Measurements from ENCODE around the gene SMIM7. TPM values are rescaled to one million over a fixed set of nuclear protein-coding genes. Genes with fewer than 3 reads are reported as not detected.
"Not testable (repeated sequence)": the region's sequence is repeated elsewhere in the genome, so short reads cannot be mapped to it uniquely, and the experiment has no call there.

SMIM7 gene
- total RNA-seq, 1 experiment from 2014 or later, result 55.9 TPM

GRCh38 chr19:16670291-16670690 lies 10.3 kb upstream of the SMIM7 start:
- ChIA-PET POLR2A (no interaction called here), CTCF (interaction anchor here (0.7 kb wide), 1 partner anchor 1341 kb away, joined by 3 read pairs; no protein-coding TSS in a partner anchor)
- H3K4me1 Mint-ChIP-seq, result no peaks in the 10 kb centered on the region
- DNase-seq (ENCODE audit: low spot score), result no peak
- no peak overlapping the region for H3K4me3 Mint-ChIP-seq
- ATAC-seq, result no peak
- H3K27ac Mint-ChIP-seq, result no peak overlapping the region
- H3K36me3 Mint-ChIP-seq, result peaks cover 3% of the 10 kb centered on the region; the same call in 1 of the 2 replicates
- no peaks in the 10 kb centered on the region for H3K27me3 Mint-ChIP-seq (ENCODE audit: low read depth)
- TF ChIP-seq FOXP4 (CRISPR knock-in tag; IDR thresholded peaks at IDR 0.05) (no peak), ZNF532 (CRISPR knock-in tag; IDR thresholded peaks at IDR 0.05; ENCODE audit: borderline replicate concordance) (no peak), ZMAT4 (CRISPR knock-in tag; IDR thresholded peaks at IDR 0.05) (no peak), ELF4 (CRISPR knock-in tag; IDR thresholded peaks at IDR 0.05; ENCODE audit: low read depth) (no peak)
- TF ChIP-seq, protein P1, sequence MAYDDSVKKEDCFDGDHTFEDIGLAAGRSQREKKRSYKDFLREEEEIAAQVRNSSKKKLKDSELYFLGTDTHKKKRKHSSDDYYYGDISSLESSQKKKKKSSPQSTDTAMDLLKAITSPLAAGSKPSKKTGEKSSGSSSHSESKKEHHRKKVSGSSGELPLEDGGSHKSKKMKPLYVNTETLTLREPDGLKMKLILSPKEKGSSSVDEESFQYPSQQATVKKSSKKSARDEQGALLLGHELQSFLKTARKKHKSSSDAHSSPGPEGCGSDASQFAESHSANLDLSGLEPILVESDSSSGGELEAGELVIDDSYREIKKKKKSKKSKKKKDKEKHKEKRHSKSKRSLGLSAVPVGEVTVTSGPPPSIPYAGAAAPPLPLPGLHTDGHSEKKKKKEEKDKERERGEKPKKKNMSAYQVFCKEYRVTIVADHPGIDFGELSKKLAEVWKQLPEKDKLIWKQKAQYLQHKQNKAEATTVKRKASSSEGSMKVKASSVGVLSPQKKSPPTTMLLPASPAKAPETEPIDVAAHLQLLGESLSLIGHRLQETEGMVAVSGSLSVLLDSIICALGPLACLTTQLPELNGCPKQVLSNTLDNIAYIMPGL (CRISPR knock-in tag; IDR thresholded peaks at IDR 0.05), result no peak
- H3K9me3 Mint-ChIP-seq, result no peaks in the 10 kb centered on the region

GRCh38 chr19:16668702-16669101 lies 8.8 kb upstream of the SMIM7 start:
- POLR2A ChIA-PET, result interaction anchor here (0.7 kb wide), 1 partner anchor 13 kb away, joined by 4 read pairs; no protein-coding TSS in a partner anchor
- H3K4me1 Mint-ChIP-seq; H3K27ac Mint-ChIP-seq; DNase-seq (ENCODE audit: low spot score); H3K27me3 Mint-ChIP-seq (ENCODE audit: low read depth); ATAC-seq; H3K36me3 Mint-ChIP-seq; H3K4me3 Mint-ChIP-seq; CTCF ChIA-PET; H3K9me3 Mint-ChIP-seq: not testable (repeated sequence)

DNA sequence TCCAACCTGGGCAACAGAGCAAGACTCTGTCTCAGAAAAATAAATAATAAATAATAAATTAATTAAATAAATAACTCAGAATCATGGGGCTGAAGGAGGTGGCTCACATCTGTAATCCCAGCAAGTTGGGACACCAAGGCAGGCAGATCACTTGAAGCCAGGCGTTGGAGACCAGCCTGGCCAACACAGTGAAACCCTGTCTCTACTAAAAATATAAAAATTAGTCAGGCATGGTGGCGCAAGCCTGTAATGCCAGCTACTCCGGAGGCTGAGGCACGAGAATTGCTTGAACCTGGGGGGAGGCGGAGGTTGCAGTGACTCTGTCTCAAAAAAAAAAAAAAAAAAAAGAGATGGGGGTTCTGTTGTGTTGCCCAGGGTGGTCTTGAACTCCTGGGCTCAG lies 8.2 kb upstream of the SMIM7 start:
- DNase-seq (ENCODE audit: low spot score) (no peak), ATAC-seq (no peak)
- no peaks in the 10 kb centered on the region for H3K4me1 Mint-ChIP-seq
- 0 out of 2 replicates have a peak, but pooled peaks cover 3% of the 10 kb centered on the region for H3K36me3 Mint-ChIP-seq
- ChIA-PET CTCF (no interaction called here), POLR2A (interaction anchor here (0.7 kb wide), 1 partner anchor 12 kb away, joined by 4 read pairs; no protein-coding TSS in a partner anchor)
- no peaks in the 10 kb centered on the region for H3K27me3 Mint-ChIP-seq (ENCODE audit: low read depth)
- H3K27ac Mint-ChIP-seq, result no peak overlapping the region
- H3K4me3 Mint-ChIP-seq, result no peak overlapping the region
- H3K9me3 Mint-ChIP-seq, result no peaks in the 10 kb centered on the region
- TF ChIP-seq ZSCAN18 (CRISPR knock-in tag; IDR thresholded peaks at IDR 0.05) (no peak), ERG (CRISPR knock-in tag; IDR thresholded peaks at IDR 0.05) (no peak), FOXP1 (CRISPR knock-in tag; IDR thresholded peaks at IDR 0.05; ENCODE audit: borderline replicate concordance) (no peak), OVOL2 (CRISPR knock-in tag; IDR thresholded peaks at IDR 0.05; ENCODE audit: borderline replicate concordance) (no peak)
- TF ChIP-seq, protein P2, sequence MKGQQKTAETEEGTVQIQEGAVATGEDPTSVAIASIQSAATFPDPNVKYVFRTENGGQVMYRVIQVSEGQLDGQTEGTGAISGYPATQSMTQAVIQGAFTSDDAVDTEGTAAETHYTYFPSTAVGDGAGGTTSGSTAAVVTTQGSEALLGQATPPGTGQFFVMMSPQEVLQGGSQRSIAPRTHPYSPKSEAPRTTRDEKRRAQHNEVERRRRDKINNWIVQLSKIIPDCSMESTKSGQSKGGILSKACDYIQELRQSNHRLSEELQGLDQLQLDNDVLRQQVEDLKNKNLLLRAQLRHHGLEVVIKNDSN (CRISPR knock-in tag; IDR thresholded peaks at IDR 0.05), result no peak
- TF ChIP-seq, protein P3, sequence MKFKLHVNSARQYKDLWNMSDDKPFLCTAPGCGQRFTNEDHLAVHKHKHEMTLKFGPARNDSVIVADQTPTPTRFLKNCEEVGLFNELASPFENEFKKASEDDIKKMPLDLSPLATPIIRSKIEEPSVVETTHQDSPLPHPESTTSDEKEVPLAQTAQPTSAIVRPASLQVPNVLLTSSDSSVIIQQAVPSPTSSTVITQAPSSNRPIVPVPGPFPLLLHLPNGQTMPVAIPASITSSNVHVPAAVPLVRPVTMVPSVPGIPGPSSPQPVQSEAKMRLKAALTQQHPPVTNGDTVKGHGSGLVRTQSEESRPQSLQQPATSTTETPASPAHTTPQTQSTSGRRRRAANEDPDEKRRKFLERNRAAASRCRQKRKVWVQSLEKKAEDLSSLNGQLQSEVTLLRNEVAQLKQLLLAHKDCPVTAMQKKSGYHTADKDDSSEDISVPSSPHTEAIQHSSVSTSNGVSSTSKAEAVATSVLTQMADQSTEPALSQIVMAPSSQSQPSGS (CRISPR knock-in tag; IDR thresholded peaks at IDR 0.05; ENCODE audit: borderline replicate concordance, low read depth), result no peak
- TF ChIP-seq, protein P4, sequence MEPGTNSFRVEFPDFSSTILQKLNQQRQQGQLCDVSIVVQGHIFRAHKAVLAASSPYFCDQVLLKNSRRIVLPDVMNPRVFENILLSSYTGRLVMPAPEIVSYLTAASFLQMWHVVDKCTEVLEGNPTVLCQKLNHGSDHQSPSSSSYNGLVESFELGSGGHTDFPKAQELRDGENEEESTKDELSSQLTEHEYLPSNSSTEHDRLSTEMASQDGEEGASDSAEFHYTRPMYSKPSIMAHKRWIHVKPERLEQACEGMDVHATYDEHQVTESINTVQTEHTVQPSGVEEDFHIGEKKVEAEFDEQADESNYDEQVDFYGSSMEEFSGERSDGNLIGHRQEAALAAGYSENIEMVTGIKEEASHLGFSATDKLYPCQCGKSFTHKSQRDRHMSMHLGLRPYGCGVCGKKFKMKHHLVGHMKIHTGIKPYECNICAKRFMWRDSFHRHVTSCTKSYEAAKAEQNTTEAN (CRISPR knock-in tag; IDR thresholded peaks at IDR 0.05), result no peak

Data from WTC11 (cell line).